Mesenteric fat pad (tissue), 1 donor: ENCODE results near the gene TSKU. TPM values are rescaled to one million over a fixed set of nuclear protein-coding genes. Genes with fewer than 3 reads are reported as not detected.
A peak's percentile ranks its signal among the peaks of the same experiment; 100 is the strongest.
"Not testable (repeated sequence)": the region's sequence is repeated elsewhere in the genome, so short reads cannot be mapped to it uniquely, and the experiment has no call there.

Experiments
- DNase-seq: peaks from one replicate; pipeline ENCODE4 v3.0.0-alpha.2; 2020; ENCODE audit warnings: low spot score
- total RNA-seq: library from RNA; stranded (reverse); fragmentation: NEBNext Ultra II Directional; extraction: Animal tissue kit (Norgen Biotek cat#: 25700); gene quantifications from one replicate; pipeline ENCODE4 v1.2.1, GENCODE V29; 2021
- donor health status: DM: yes; HTN: yes; CAD: no.

TSKU gene
- total RNA-seq, 1 donor from 2014 or later, result 185 TPM

DNA sequence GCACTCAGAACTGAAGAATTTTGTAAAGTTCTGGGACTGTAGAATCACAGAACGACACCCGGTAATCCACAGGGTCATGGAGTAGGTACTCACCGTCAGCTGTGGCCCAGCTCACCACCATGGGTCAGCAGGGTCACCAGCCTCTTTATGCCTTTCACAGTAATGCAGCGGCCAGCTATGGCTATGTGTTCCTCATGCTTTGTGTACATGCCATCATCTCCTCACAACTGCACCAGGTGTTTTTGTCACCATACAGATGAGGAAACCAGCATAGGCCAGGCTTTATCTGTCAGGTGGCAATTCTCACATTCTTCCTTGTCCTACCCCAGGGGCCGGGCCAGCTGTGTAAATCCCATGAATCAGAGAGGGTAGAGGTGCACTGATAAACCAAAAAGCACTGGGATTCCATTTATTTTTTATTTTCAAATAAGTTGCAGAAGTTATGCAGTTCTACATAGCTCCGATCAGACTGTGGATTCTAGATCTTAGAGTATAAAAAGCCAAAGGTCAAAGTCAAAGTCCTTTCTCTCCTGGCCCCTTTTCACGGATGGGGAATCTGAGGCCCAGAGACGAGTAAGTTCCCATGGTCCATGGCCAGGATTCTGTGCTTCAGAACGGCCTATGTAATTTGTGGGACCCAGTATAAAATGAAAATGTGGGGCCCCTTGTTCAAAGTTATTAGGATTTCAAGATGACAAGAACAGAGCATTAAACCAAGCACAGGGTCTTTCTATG, 17.5 kb downstream of the TSKU start:
- peak; percentile 41 for DNase-seq

DNA sequence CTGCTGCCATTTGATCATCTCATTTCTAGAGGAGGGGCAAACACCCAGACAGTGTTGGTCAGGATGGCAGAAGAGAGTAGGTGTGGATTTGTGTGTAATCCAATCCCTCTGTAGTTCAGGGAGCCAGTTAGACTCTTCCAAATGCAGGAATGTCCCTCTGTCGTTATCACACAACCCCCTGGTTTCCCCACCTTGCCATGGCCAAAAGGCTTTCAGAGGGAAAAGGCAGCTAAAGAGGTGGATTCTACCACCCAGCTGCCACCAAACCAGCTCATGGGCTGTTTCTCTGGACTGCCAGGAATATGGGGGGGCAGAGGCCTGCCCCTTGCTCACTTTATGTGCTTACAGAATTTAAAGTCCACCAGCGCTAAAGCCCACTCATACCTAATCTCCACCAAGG, 18.1 kb downstream of the TSKU start:
- peak; percentile 30 for DNase-seq

DNA sequence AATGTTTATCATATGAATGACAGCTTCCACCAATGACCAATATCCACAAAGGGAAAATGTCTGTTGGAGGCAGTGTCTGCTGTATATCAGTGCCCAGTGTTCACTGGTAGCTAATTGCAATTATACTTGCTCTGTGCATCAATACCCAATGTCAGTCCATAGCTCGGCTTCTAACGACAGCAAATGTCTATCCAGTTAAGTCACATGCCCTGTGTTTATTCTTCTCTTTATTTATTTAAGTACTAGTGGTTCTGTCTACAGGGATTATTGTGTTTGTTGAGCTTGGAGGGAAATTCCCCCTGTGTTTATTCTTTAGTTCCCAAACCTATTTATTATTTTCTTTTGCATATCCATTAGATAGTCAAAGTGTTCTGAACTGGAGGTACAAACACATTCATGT, 18.6 kb downstream of the TSKU start:
- no peak for DNase-seq

DNA sequence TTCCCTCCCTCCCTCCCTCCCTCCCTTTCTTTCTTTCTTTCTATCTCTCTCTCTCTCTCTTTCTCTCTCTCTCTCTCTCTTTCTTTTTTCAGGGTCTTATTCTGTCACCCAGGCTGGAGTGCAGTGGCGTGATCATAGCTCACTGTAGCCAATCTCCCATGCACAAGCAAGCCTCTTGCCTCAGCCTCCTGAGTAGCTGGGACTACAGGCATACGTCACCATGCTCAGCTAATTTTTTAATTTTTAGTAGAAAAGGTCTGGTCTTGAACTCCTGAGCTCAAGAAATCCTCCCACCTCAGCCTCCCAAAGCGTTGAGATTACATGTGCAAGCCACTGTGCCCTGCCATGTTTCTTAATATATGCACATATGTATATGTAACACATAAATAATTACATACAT, 19.0 kb downstream of the TSKU start:
- peak; percentile 30 for DNase-seq

DNA sequence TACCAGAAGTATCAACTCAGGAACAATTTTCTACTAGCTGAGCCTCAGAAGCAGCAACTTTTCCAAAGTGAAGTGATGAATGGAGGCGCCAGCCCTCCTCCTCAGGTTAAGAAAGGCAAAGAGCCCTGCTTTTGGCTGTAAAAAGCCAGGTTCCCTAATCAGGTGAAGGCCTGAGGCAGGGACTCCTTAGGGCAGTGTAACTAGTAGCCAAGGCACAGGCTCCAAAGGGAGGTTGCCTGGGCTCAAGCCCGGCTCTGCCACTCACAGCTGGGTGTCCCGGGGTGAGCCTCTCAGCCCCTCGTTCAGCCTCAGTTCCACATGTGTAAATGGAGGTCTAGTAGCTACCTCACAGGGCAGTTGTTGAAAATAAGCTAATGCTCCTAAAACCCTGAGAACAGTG, 19.5 kb downstream of the TSKU start:
- peak; percentile 80 for DNase-seq

DNA sequence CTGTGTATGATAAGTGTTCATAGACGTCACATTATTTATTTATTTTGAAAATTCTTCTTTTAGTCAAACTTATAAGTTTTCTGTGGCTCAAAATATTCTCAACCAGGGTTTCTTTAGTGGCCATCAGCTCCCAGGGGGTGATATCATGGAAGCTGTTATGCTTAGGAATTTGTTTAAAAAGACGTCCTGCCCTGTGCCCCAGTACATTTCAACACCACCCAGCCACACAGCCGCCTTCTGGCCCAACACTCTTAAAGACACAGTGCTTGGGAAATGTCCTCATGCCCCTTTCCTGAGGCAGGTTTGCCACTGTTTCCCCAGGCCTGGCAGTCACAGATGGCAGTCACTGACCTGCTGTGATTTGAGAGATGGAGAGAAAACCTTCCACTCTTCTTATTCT, 19.9 kb downstream of the TSKU start:
- peak; percentile 55 for DNase-seq

DNA sequence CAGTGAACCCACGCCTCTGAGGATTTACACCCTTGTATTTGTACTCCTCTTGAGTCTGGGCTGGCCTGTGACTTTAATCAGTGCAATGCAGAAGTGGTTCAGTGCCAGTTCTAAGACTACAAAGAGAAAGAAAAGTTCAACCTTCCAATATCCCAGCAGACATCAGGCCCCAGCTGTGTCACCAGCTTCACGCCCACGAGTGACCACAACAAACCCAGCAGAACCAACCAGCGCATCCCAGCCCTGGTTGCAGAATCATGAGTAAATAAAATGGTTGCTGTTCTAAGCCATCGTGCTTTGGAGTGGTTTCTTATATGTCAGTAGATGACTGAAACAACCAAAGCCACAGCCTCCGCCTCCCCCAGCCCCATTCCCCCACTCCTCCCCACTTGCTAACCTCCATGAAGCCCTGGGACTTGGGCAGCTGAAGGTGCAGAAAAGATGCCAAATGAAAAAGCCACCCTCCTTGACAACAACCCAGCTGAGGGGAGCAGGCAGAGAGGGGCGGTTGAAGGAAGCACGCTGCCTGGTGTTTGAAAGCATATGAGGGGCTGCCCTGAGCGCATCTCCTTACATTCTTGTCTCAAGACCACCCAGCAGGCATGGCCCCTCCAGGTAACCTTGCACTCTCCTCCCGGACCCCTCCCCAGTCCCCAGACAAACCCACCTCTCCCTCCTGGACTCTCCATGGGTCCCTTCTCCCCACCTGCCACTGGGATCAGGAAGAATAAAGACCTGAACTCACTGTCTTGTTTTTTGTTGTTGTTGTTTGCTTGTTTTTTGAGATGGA, 20.9 kb downstream of the TSKU start:
- DNase-seq, result peak; percentile 69

DNA sequence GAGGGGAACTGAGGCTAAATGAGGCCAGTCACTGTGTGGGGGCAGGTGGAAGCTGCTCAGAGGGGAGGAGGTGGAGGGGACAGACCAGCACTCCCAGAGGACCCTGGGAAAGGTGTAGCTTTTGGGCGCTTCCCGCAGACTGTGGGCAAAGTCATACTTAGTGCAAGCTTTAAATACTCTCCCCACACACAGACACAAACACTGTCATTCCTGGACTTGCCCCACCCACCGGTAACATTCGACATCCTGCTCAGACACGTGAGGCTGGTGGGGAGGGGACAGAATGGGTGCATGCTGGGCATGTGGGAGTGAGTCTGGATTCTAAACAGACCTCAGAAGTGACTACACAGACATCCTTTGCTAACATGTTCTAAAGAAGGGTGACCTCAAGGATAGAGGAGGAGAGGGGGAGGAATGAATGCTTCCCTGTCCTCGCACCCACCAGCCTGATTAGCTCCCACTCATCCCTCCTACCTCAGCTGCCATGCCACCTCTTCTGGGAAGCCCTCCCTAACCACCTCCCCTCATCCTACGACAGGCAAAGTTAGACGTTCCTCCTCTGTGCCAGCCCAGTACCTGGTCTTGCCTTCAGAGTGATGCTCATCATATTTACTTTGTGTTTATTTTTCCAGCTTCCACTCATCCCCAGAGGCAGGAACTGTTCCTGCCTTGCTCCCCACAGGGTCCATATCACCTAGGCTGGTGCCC, 22.2 kb downstream of the TSKU start:
- peak; percentile 79 for DNase-seq

DNA sequence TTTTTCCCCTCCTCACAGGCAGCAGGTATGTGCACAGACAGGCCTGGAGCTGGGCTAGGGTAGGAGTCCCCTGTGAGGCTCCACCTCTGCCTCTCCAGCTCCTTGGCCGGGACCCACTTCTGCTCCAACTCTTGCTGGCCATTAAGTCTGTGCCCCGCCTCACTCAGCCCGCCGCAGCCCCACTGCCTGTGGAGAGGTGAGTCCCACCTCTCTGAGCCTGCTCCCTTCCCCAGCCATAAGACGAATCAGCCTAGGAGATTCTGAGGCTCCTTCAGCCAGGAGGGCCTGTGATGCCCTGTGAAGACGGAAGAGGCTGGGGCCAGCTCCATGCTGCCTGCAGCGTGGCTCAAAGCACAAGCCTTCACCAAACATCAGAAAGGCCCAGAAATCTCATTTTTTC, 23.0 kb downstream of the TSKU start:
- peak; percentile 81 for DNase-seq

DNA sequence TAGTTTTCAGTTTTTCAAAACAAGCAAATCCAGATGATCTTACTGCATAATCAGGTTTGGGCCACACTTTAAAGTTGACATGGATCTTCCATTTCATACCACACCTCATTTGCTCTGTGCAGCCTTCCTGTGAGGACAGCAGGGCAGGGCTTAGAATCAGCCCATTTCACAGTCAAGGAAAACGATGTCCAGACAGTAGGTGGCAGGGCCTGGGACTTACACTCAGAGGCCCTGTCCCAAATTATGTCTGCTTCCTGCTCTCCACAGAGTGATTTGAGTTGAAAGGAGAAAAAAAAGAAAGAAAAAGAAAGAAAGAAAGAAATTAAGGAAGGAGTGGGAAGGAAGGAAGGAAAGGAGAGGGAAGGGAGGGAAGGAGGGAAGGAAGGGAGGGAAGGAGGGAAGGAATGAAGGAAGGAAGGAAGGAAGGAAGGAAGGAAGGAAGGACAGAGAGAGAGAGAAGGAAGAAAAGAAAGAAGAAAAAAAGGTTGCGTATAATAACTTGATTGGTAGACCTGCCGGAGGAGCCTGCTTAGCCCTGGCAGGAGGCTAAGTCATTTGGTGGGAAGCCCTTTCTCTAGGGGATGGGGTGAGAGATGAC, 23.6 kb downstream of the TSKU start:
- peak; percentile 35 for DNase-seq

DNA sequence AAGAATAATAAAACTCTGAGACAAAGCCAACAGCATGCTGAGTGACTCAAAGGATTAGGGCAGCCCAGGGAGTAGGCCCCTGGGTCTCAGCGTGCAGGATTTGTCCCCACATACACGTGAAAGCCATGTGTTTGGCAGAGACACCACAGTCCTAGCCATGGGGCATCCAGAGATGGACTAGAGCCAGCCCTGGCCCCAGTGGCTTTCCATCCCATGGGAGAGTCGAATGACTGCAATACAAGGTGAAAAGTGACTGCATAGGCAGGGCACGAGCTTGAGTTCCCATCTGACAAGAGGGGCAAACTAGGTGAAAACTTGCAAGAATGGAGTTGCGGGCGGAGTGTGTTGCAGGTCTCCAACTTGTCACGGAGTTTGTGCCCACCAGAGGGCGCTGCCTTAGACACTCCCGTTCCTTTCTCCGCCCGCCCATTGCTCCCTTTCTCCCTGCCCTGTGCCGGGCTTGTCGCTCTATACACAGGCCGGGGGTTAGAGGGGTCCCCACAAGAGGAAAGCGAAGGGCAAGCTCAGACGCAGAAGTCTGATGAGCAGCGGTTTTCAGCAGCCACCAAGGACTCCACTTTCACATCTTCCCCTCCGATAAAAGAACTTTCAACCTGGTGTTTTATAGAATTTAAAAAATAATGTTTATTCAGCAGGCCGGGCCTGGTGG, 24.2 kb downstream of the TSKU start:
- peak; percentile 94 for DNase-seq

DNA sequence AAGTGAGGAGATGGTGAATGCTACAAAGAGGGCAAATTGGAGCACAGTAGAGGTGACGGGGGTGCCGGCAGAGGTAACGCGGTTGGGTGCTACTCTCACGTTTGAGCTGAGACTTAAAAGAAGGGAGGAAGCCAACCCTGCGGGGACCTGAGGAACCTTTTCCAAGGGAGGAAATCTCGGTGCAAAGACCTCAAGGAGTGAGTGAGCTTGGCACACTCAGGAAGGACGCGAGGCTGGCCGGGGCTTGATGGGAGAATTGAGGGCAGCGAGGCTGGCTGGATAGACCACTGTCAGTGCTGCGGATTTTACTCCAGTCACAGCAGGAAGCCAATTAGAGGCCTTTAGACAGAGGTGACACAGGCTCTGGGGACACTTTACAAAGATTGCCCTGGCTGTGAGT, 25.0 kb downstream of the TSKU start:
- peak; percentile 83 for DNase-seq

DNA sequence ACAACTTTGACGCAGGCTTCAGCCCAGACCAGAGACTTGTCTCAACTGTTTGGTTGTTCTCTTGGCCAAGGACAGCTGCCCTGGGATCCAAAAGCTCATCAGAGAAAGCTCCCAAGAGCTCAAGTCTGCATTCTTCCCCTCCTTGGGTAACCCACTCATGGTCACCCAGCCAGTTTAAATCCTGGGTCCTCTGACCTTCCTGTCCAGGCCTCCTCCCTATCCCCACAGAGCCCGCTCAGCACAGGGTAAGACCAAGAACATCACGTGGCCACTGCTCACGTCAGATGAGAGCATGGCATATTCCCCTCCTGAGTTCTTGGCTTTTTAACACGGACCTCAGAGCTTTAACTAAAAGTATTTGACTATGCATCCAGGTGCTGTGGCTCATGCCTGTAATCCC, 25.8 kb downstream of the TSKU start:
- DNase-seq, result peak; percentile 77

DNA sequence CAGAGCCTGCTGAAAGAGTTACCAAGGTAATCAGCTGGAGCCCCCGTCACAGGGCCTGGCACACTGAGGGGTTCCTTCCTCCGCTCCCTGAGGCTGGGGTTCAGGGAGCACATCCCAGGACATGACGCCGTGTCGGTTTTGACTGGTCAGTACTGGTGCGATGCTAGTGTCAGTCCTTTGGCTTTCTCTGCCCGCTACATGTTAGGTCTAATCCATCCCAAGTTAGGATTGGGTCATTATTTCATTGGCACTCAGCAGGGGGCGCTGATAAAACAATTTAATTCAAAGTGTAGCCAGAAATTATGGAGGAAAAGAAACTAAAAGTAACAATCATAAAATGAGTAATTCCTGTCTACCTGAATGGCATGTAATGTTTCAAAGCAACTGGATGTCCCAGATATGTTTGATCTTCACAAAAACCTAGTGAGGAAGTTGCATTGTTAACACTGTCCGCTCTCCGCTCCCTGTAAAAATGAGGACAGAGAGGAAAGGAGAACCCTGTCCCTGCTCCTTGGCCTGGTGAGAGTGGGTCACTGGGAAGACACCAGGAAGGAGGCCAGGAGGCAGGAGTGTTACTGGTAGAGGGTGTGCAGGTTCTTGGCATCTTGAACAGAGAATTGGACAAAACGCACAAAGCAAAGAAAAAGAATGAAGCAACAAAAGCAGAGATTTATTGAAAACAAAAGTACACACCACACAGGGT, 27.1 kb downstream of the TSKU start:
- DNase-seq, result peak; percentile 78

DNA sequence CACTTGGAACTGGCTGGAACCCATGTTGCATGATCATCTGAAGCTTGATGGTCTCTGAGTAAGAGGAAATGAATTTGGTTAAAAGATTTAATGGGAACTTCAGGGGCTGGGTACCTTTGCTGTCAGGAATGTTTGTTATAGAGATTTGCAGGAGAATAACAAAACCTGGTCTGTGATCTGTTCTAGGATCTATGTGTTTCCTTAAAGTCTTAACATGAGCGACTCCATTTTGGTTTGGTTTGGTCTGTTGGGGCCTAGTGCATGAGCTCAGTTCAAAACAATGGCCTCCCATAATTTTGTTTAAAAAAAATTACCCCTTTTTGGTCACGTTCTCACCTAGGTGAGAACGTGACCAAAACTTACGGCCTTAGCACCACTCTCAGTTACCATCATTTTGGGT, 28.1 kb downstream of the TSKU start:
- DNase-seq, result no peak

DNA sequence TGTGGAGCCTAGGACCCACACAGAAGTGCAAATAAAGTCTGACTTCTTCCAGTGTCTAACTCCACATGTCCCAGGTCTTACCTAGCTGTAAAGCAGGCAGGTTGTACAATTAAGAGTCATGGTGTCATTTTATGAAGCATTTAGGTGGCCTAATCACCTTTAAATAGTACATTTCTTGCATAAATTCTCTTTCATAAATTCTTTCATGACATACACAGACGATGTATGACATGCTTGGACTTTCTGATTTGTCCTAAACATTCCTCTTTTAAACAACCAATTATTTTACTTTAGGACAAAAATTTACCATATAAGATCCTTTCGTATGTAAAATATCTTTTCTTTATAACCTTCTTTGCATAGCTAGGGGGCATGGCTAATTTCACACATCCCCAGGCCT, 31.3 kb downstream of the TSKU start:
- DNase-seq, result no peak

DNA sequence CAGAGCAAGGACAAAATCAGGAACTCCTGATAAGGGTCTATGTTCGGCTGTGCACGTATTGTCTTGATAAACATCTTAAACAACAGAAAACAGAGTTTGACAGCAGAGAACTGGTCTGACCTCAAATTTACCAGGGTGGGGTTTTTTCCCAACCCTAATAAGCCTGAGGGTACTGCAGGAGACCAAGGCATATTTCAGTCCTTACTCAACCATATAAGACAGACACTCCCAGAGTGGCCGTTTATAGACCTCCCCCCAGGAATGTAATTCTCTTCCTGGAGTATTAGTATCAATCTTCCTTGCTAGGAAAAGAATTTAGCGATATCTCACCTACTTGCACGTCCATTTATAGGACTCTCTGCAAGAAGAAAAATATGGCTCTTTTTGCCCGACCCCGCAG, 32.5 kb downstream of the TSKU start:
- DNase-seq, result not testable (repeated sequence)

DNA sequence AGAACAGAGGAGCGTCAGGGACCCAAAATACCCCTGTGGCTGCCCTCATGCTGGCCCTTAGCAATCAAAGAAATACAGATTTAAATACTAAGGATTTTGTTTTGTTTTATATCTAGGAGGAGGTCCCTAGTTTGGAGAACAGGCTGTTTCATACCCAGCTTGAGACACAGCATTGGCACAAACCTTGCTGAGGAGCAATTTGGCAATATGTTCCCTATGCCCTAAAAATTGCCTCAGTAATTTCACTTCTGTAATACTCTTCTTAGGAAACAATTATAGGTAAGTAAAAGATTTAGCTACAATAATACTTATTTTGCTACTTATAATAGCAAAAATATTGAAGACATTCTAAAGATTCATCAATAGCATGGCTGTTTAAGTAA, 37.0 kb downstream of the TSKU start:
- DNase-seq, result no peak

DNA sequence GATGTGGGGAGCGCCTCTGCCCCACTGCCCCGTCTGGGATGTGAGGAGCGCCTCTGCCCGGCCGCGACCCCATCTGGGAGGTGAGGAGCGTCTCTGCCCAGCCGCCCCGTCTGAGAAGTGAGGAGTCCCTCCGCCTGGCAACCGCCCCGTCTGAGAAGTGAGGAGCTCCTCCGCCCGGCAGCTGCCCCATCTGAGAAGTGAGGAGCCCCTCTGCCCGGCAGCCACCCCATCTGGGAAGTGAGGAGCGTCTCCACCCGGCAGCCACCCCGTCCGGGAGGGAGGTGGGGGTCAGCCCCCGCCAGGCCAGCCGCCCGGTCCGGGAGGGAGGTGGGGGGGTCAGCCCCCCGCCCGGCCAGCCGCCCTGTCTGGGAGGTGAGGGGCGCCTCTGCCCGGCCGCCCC, 38.2 kb downstream of the TSKU start:
- peak; percentile 74 for DNase-seq

DNA sequence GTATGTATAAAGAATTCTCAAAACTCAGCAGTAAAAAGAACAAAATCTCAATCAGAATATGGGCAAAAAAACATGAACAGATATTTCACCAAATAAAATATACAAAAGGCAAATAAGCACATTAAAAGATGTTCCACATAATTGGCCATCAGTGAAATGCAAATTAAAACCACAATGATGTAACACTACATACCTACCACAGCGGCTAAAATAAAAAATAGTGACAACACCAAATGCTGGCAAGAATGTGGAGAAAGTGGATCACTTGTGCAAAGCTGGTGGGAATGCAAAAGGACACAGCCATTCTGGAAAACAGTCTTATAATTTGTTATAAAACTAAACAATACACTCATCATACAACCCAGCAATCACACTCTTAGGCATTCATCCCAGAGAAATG, 39.2 kb downstream of the TSKU start:
- no peak for DNase-seq
